ENCODE data around the gene AP1G1. TPM values are rescaled to one million over a fixed set of nuclear protein-coding genes. Genes with fewer than 3 reads are reported as not detected.

AP1G1 gene
- polyA plus RNA-seq, 1 donor from 2014 or later, result 57.1 TPM

- Histone ChIP-seq H3K36me3 (ENCODE audit: insufficient read depth, low read length) (peaks cover 6% of the 10 kb centered on the region), H3K9me3 (ENCODE audit: low read length) (no peaks in the 10 kb centered on the region), H3K79me2 (replicated peaks; ENCODE audit: insufficient read depth, low read length) (peaks cover 11% of the 10 kb centered on the region), H3K27ac (ENCODE audit: low read length) (no peak overlapping the region), H2AFZ (ENCODE audit: low read depth, low read length) (no peak overlapping the region), H3K9ac (ENCODE audit: low read length) (no peak overlapping the region), H4K20me1 (ENCODE audit: insufficient read depth) (no peaks in the 10 kb centered on the region), H3K4me2 (ENCODE audit: low read length) (no peak overlapping the region), H3F3A (ENCODE audit: insufficient read depth, low read length, poor library complexity, severe bottlenecking) (no peaks in the 10 kb centered on the region), H3K9me2 (ENCODE audit: insufficient read depth, low read length) (no peaks in the 10 kb centered on the region), H3K27me3 (ENCODE audit: insufficient read depth, low read depth, low read length) (no peaks in the 10 kb centered on the region), H3K4me3 (ENCODE audit: low read length) (no peak overlapping the region)
- TF ChIP-seq CTCF (IDR thresholded peaks at IDR 0.05; ENCODE audit: poor library complexity, severe bottlenecking), result no peak
- TF ChIP-seq SMC3 (conservative IDR thresholded peaks at IDR 0.05; ENCODE audit: poor library complexity), result no peak
- no peak for TF ChIP-seq TAF1 (IDR thresholded peaks at IDR 0.05; ENCODE audit: low read depth)
- TF ChIP-seq EP300 (conservative IDR thresholded peaks at IDR 0.05; ENCODE audit: poor library complexity, severe bottlenecking), result no peak
- no peak for TF ChIP-seq RAD21 (conservative IDR thresholded peaks at IDR 0.05)
- no peak for TF ChIP-seq MXI1 (conservative IDR thresholded peaks at IDR 0.05; ENCODE audit: poor library complexity, severe bottlenecking)
- TF ChIP-seq, protein P1, sequence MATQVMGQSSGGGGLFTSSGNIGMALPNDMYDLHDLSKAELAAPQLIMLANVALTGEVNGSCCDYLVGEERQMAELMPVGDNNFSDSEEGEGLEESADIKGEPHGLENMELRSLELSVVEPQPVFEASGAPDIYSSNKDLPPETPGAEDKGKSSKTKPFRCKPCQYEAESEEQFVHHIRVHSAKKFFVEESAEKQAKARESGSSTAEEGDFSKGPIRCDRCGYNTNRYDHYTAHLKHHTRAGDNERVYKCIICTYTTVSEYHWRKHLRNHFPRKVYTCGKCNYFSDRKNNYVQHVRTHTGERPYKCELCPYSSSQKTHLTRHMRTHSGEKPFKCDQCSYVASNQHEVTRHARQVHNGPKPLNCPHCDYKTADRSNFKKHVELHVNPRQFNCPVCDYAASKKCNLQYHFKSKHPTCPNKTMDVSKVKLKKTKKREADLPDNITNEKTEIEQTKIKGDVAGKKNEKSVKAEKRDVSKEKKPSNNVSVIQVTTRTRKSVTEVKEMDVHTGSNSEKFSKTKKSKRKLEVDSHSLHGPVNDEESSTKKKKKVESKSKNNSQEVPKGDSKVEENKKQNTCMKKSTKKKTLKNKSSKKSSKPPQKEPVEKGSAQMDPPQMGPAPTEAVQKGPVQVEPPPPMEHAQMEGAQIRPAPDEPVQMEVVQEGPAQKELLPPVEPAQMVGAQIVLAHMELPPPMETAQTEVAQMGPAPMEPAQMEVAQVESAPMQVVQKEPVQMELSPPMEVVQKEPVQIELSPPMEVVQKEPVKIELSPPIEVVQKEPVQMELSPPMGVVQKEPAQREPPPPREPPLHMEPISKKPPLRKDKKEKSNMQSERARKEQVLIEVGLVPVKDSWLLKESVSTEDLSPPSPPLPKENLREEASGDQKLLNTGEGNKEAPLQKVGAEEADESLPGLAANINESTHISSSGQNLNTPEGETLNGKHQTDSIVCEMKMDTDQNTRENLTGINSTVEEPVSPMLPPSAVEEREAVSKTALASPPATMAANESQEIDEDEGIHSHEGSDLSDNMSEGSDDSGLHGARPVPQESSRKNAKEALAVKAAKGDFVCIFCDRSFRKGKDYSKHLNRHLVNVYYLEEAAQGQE (IDR thresholded peaks at IDR 0.05; ENCODE audit: borderline replicate concordance), result no peak
- no peak for TF ChIP-seq POLR2AphosphoS5 (IDR thresholded peaks at IDR 0.05)
- TF ChIP-seq EZH2 (IDR thresholded peaks at IDR 0.05; ENCODE audit: borderline replicate concordance, insufficient read depth, low read length, poor library complexity, severe bottlenecking), result no peak
Observed at GRCh38 chr16:71777329-71777728, 31.3 kb downstream of the AP1G1 start.

DNA sequence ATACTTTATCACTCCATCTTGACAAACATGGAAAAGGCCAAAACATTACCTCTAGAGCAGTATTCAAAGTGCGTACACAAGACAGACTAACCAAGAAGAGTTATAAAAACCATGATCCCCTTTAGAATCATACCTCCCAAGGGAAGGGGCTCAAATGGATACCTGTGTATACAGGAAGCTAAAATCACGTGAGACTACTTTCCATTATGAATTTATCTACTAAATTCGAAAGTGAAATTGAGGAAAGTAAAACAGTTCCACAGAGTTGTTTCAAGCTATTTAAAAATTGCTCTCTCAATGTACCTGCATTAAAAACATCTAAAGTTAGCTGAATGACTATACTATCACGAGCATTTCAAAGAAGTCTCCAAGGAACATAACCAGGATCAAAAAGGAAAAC lies 32.7 kb downstream of the AP1G1 start:
- peaks cover 6% of the 10 kb centered on the region for H3K36me3 ChIP-seq (ENCODE audit: insufficient read depth, low read length)
- no peak overlapping the region for H3K4me3 ChIP-seq (ENCODE audit: low read length)
- H3K9me3 ChIP-seq (ENCODE audit: low read length), result no peaks in the 10 kb centered on the region
- no peak overlapping the region for H3K9ac ChIP-seq (ENCODE audit: low read length)
- peaks cover 4% of the 10 kb centered on the region for H3K79me2 ChIP-seq (replicated peaks; ENCODE audit: insufficient read depth, low read length)
- no peak overlapping the region for H2AFZ ChIP-seq (ENCODE audit: low read depth, low read length)
- TF ChIP-seq, protein P1 (IDR thresholded peaks at IDR 0.05; ENCODE audit: borderline replicate concordance), result no peak
- TF ChIP-seq RAD21 (conservative IDR thresholded peaks at IDR 0.05) (no peak), EP300 (conservative IDR thresholded peaks at IDR 0.05; ENCODE audit: poor library complexity, severe bottlenecking) (no peak), POLR2AphosphoS5 (IDR thresholded peaks at IDR 0.05) (no peak), EZH2 (IDR thresholded peaks at IDR 0.05; ENCODE audit: borderline replicate concordance, insufficient read depth, low read length, poor library complexity, severe bottlenecking) (no peak), SMC3 (conservative IDR thresholded peaks at IDR 0.05; ENCODE audit: poor library complexity) (no peak), MXI1 (conservative IDR thresholded peaks at IDR 0.05; ENCODE audit: poor library complexity, severe bottlenecking) (no peak)
- H3K27ac ChIP-seq (ENCODE audit: low read length), result no peak overlapping the region
- H3K4me2 ChIP-seq (ENCODE audit: low read length), result no peak overlapping the region
- H3K27me3 ChIP-seq (ENCODE audit: insufficient read depth, low read depth, low read length), result no peaks in the 10 kb centered on the region
- H3K9me2 ChIP-seq (ENCODE audit: insufficient read depth, low read length), result no peaks in the 10 kb centered on the region
- H4K20me1 ChIP-seq (ENCODE audit: insufficient read depth), result no peaks in the 10 kb centered on the region
- H3F3A ChIP-seq (ENCODE audit: insufficient read depth, low read length, poor library complexity, severe bottlenecking), result no peaks in the 10 kb centered on the region

All from neural cell (in vitro differentiated cells).